Activated B cell treated with CpG ODN at 0.5 μM for 24 hours (primary cell): ENCODE data around the gene ATG4C. TPM values are rescaled to one million over a fixed set of nuclear protein-coding genes. Genes with fewer than 3 reads are reported as not detected.
"Not testable (repeated sequence)": the region's sequence is repeated elsewhere in the genome, so short reads cannot be mapped to it uniquely, and the experiment has no call there.

Experiments
- ATAC-seq: fragments of 200-7000 bp; cut with Tn5 transposase; one replicate; pipeline ENCODE4 v1.10.0; 2021; ENCODE audit warnings: low read depth, mild to moderate bottlenecking, moderate library complexity
- CTCF ChIA-PET: fragments of 350-600 bp; sonication (Branson Sonifier 250); formaldehyde crosslinking; loops from one replicate; lab custom pipeline; 2021; ENCODE audit warnings: antibody characterized with exemption; lab: Charles Lee
- POLR2A ChIA-PET: fragments of 350-600 bp; sonication (Branson Sonifier 250); formaldehyde crosslinking; loops from one replicate; lab custom pipeline; 2021; ENCODE audit warnings: antibody characterized with exemption; lab: Charles Lee
- DNase-seq: peaks from one replicate; pipeline ENCODE4 v3.0.0; 2022
- H3K27ac Mint-ChIP-seq: one replicate; pipeline ENCODE4 v1.8.0; 2020; ENCODE audit warnings: mixed read lengths
- H3K27me3 Mint-ChIP-seq: one replicate; pipeline ENCODE4 v1.8.0; 2021; ENCODE audit warnings: mixed read lengths
- H3K36me3 Mint-ChIP-seq: one replicate; pipeline ENCODE4 v1.8.0; 2021; ENCODE audit warnings: low read depth, mixed read lengths
- H3K4me1 Mint-ChIP-seq: one replicate; pipeline ENCODE4 v1.8.0; 2021; ENCODE audit warnings: mixed read lengths
- H3K4me3 Mint-ChIP-seq: one replicate; pipeline ENCODE4 v1.8.0; 2020; ENCODE audit warnings: mild to moderate bottlenecking, mixed read lengths
- H3K9me3 Mint-ChIP-seq: one replicate; pipeline ENCODE4 v1.8.0; 2020; ENCODE audit warnings: mixed read lengths
- intact Hi-C: fragments of 100-400 bp; cut with micrococcal nuclease; formaldehyde crosslinking; loops from one replicate; pipeline ENCODE4 v1.15.1; 2024
- total RNA-seq: library from RNA; stranded (reverse); gene quantifications from 2 replicates; pipeline ENCODE4 v1.2.3, GENCODE V29; 2022
- TF ChIP-seq, protein P1 (sequence below): fragments of 200-600 bp; IDR thresholded peaks from one replicate; pipeline ENCODE4 v1.8.0; 2022; ENCODE audit warnings: antibody characterized with exemption, mild to moderate bottlenecking

ATG4C gene
- total RNA-seq, 1 donor from 2014 or later = 28.4 TPM

DNA sequence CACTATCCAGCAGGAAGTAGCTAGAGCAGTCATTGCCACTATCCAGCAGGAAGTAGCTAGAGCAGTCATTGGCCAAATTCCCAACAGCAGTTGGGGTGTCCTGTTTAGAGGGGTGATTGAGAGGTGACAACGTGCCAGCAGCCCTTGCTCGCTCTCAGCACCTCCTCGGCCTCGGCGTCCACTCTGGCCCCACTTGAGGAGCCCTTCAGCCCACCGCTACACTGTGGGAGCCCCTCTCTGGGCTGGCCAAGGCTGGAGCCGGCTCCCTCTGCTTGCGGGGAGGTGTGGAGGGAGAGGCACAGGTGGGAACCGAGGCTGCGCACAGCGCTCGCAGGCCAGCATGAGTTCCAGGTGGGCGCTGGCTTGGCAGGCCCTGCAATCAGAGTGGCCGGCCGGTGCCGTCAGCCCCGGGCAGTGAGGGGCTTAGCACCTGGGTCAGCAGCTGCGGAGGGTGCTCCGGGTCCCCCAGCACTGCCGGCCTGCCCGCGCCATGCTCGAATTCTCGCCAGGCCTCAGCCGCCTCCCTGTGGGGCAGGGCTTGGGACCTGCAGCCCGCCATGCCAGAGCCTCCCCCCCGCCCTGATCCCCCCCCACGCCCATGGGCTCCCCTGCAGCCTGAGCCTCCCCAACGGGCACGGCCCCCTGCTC lies 22.6 kb upstream of the ATG4C start:
- H3K27ac Mint-ChIP-seq, H3K36me3 Mint-ChIP-seq, POLR2A ChIA-PET, ATAC-seq, H3K27me3 Mint-ChIP-seq, H3K4me3 Mint-ChIP-seq, intact Hi-C loops, DNase-seq, H3K9me3 Mint-ChIP-seq: not testable (repeated sequence)
- CTCF ChIA-PET = interaction anchor here (2.1 kb wide), 1 partner anchor 15 kb away, joined by 5 read pairs; no protein-coding TSS in a partner anchor
- H3K4me1 Mint-ChIP-seq = peaks cover 12% of the 10 kb centered on the region

DNA sequence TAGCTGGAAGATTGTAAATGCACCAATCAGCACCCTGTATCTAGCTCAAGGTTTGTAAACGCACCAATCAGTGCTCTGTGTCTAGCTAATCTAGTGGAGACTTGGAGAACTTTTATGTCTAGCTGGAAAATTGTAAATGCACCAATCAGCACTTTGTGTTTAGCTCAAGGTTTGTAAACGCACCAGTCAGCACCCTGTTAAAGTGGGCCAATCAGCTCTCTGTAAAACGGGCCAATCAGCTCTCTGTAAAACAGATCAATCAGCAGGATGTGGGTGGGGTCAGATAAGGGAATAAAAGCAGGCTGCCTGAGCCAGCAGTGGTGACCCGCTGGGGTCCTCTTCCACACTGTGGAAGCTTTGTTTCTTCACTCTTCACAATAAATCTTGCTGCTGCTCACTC lies 21.9 kb upstream of the ATG4C start:
- ATAC-seq, H3K36me3 Mint-ChIP-seq, intact Hi-C loops, H3K9me3 Mint-ChIP-seq, POLR2A ChIA-PET, H3K4me3 Mint-ChIP-seq, CTCF ChIA-PET, H3K27ac Mint-ChIP-seq, DNase-seq, H3K27me3 Mint-ChIP-seq: not testable (repeated sequence)
- peaks cover 12% of the 10 kb centered on the region for H3K4me1 Mint-ChIP-seq

DNA sequence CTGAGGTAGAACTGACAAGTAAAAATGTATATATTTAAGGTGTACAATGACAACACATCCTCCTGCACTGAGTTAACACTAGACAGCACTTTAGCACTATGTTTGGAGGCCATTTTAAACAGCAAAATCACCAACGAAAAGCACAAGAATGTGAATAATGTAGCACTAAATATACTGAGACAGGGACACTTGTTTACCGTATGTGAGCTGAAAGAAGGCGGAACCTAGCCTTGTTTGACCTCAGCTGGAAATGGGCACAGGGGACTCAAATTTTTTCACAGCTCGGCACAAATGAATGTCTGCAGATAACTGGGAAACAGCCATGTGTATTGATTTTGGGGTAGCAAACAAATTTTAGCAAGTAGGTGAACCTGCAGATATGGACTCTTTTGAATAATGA lies 18.0 kb upstream of the ATG4C start:
- ChIA-PET CTCF (no interaction called here), POLR2A (no interaction called here)
- Mint-ChIP-seq H3K4me3 (no peak overlapping the region), H3K36me3 (no peaks in the 10 kb centered on the region), H3K27ac (no peak overlapping the region), H3K27me3 (peaks cover 2% of the 10 kb centered on the region), H3K9me3 (no peaks in the 10 kb centered on the region), H3K4me1 (no peaks in the 10 kb centered on the region)
- ATAC-seq (no peak), DNase-seq (no peak)
- intact Hi-C loops = no loop called here
- TF ChIP-seq, protein P1, sequence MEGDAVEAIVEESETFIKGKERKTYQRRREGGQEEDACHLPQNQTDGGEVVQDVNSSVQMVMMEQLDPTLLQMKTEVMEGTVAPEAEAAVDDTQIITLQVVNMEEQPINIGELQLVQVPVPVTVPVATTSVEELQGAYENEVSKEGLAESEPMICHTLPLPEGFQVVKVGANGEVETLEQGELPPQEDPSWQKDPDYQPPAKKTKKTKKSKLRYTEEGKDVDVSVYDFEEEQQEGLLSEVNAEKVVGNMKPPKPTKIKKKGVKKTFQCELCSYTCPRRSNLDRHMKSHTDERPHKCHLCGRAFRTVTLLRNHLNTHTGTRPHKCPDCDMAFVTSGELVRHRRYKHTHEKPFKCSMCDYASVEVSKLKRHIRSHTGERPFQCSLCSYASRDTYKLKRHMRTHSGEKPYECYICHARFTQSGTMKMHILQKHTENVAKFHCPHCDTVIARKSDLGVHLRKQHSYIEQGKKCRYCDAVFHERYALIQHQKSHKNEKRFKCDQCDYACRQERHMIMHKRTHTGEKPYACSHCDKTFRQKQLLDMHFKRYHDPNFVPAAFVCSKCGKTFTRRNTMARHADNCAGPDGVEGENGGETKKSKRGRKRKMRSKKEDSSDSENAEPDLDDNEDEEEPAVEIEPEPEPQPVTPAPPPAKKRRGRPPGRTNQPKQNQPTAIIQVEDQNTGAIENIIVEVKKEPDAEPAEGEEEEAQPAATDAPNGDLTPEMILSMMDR = no peak

DNA sequence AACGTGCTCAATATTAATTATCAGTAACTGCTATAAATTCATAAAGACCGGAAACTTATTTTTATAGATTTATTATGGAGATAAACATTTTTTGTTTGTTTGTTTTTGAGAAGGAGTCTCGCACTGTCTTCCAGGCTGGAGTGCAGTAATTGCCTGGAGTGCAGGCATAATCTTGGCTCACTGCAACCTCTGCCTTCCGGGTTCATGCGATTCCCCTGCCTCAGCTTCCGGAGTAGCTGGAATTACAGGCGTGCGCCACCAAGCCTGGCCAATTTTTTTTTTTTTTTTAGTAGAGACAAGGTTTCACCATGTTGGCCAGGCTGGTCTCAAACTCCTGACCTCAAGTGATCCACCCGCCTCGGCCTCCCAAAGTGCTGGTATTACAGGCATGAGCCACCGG lies 15.4 kb upstream of the ATG4C start:
- H3K36me3 Mint-ChIP-seq, DNase-seq, H3K27me3 Mint-ChIP-seq, POLR2A ChIA-PET, H3K9me3 Mint-ChIP-seq, intact Hi-C loops, H3K27ac Mint-ChIP-seq, ATAC-seq, H3K4me3 Mint-ChIP-seq, H3K4me1 Mint-ChIP-seq: not testable (repeated sequence)
- CTCF ChIA-PET = interaction anchor here (1.6 kb wide), 1 partner anchor 22 kb away, joined by 4 read pairs; no protein-coding TSS in a partner anchor

DNA sequence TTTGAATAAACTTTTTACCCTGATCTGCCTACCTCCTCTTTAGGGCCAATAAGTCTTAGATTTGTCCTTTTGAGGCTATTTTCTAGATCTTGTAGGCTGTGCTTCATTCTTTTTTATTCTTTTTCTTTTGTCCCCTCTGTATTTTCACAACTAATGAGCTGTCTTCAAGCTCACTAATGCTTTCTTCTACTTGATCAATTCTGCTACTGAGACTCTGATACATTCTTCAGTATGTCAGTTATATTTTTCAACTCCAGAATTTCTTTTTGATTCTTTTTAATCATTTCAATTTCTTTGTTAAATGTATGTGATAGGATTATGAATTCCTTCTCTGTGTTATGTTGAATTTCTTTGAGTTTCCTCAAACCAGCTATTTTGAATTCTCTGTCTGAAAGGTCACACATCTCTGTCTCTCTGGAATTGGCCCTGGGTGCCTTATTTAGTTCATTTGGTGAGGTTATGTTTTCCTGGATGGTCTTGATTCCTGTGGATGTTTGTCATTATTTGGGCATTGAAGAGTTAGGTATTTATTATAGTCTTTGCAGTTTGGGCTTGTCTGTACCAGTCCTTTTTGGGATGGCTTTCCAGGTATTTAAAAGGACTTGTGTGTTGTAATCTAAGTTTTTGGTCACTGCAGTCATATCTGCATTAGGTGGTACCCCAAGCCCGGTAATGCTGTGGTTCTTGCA lies 11.2 kb upstream of the ATG4C start:
- ChIA-PET CTCF (no interaction called here), POLR2A (no interaction called here)
- TF ChIP-seq, protein P1 = no peak
- H3K36me3 Mint-ChIP-seq = no peaks in the 10 kb centered on the region
- peaks cover 12% of the 10 kb centered on the region for H3K9me3 Mint-ChIP-seq
- no peak for ATAC-seq
- intact Hi-C loops = no loop called here
- H3K4me3 Mint-ChIP-seq = no peak overlapping the region
- no peaks in the 10 kb centered on the region for H3K27me3 Mint-ChIP-seq
- peaks cover 8% of the 10 kb centered on the region for H3K4me1 Mint-ChIP-seq
- H3K27ac Mint-ChIP-seq = no peak overlapping the region
- no peak for DNase-seq

DNA sequence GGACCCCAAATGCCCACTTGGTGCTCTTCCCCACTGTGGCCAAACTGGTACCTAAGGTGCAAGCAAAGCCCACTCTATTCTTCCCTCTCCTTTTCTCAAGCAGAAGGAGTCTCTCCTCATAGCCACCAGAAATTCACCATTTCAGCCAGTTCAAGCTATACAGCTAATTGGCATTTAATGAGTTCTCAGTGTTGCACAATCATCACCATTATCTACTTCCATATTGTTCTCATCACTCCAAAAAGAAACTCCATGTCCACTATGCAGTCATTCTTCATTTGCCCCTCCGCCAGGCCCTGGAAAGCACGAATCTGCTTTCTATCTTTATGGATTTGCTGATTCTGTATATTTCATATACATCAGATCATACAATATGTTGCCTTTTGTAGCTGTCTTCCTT lies 9.9 kb upstream of the ATG4C start:
- DNase-seq = no peak
- POLR2A ChIA-PET = no interaction called here
- no peaks in the 10 kb centered on the region for H3K36me3 Mint-ChIP-seq
- TF ChIP-seq, protein P1 = no peak
- CTCF ChIA-PET = no interaction called here
- no peak overlapping the region for H3K27ac Mint-ChIP-seq
- H3K27me3 Mint-ChIP-seq = no peaks in the 10 kb centered on the region
- intact Hi-C loops = no loop called here
- no peak for ATAC-seq
- peaks cover 8% of the 10 kb centered on the region for H3K4me1 Mint-ChIP-seq
- peaks cover 12% of the 10 kb centered on the region for H3K9me3 Mint-ChIP-seq
- no peak overlapping the region for H3K4me3 Mint-ChIP-seq
